H54 (cell line): ENCODE results near the gene PCYT1B.

Experiments used
- DNase-seq: peaks from one replicate; pipeline ENCODE4 v3.0.0; 2011; ENCODE audit warnings: low spot score, mixed read lengths; ENCODE audit not compliant: insufficient read length
- FAIRE-seq: peaks from 3 replicates; lab custom pipeline; 2011; peaks lifted over from hg19 to GRCh38; lab: Jason Lieb, UNC
- POLR2A ChIP-seq: IDR thresholded peaks from 2 replicates; pipeline ENCODE4 v1.6.1; 2011; ENCODE audit warnings: low read depth, mild to moderate bottlenecking, low read length

Gene PCYT1B

DNA sequence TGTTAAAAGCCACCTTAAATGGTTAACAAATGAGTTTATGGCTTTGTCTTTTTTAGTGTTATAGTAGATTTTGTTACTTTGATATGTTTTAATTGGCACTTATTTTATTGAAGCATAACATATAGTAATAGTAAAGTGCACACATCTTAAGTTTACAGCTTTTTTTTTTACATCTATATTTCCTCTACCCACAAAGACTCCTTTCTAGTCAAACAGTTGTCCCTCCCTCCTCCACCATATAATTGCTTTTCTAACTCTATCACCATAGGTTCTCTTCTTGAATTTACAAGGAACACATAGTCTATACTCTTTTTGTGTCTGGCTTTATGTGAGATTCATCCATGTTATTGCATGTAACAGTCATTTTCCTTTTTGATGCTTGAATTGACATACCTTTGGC lies 110.6 kb downstream of the PCYT1B start:
- FAIRE-seq (no peak), DNase-seq (no peak)
- no peak for TF ChIP-seq POLR2A

DNA sequence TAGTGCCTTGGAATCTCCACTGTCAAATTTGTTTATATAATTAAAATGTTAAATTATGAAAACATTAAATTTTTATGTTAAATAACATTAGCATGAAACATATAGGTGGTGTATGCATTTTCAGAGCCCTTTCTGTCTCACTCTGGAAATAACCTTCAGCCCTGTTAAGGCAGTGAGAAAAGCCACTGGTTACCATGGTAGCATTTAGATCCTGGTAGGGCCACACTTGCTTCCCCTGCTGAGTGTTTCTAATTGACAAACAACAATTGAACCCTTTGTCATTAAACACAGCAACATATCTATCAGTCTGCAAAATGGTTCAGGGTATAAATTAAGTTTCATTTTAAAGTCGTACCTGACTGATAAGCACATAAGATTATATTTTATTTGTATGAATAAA lies 118.5 kb downstream of the PCYT1B start:
- no peak for TF ChIP-seq POLR2A
- DNase-seq, result no peak
- FAIRE-seq, result no peak

DNA sequence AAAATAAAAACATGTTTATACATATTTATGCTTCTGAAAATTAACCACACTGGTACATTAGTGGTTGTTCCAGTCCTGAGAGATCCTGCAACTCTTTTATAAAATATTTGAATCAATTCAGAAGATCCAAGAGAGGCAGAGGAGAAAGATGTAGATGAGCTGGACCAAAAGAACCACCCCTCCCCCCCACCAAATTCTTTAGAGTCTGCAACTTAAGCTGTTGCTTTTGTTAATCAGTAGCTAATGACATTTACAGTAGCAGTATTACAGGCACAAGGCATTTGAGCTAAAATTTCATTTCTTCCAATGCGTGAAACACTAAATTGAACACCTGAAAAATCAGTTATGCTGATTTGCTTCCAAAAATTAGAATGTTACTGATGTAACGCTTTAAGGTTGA lies 120.5 kb downstream of the PCYT1B start:
- no peak for FAIRE-seq
- DNase-seq, result no peak
- TF ChIP-seq POLR2A, result no peak

DNA sequence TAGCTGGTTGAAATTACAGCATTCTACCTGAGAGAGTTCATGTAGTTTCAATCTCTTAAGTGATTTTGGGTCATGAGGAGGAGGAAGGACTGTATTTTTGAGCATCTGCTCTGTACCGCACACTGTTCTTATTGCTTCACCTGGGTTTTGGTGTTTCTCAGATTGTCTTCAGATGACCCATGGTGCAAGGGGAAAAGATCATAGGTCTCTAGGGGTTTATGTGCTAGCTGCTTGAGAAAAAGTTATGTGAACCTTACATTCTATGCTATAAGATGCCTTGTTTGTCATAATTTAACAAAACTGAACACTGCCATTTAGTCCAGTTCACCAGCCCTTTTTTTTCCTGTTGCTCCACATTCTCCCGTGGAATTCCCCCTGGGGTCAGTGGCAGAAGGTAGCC lies 121.7 kb downstream of the PCYT1B start:
- no peak for FAIRE-seq
- DNase-seq, result no peak
- TF ChIP-seq POLR2A, result no peak

DNA sequence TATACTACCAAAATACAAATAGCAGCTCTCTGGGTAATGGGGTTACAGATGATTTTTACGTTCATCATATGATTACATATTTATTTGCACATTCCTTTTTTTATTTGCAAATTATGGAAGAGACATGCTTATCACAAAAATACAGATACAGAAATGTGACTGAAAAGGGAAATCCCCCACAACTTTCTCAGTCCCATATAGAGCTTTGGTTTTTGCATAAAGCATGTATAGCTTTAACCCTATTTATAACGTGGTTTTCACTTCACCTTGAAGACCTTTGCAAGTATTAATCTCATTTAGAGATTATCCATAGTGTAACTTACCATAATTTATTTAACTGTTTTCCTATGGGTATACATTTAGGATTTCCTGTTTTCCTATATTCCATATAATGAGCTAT lies 126.7 kb downstream of the PCYT1B start:
- DNase-seq, result no peak
- FAIRE-seq, result no peak
- TF ChIP-seq POLR2A, result no peak

DNA sequence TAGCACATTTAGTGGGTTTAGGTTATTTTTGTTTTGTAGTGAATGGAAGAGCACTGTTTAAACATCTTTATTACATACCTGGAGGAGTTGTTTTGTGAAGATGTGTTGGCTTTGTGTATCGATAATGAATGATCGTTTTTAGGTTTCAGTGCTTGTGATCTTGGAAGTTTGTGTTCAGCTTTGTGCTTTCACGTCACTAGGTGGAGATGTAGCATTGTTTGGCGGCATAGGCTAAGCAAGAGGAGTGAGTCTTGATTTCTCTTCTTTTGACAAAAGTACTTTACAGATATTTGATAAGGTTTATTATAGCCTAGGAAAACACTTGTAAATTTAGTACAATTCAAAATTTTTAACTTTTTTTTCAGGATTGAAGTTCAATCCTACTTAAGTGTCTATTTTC lies 131.7 kb downstream of the PCYT1B start:
- no peak for DNase-seq
- no peak for TF ChIP-seq POLR2A
- FAIRE-seq, result no peak

DNA sequence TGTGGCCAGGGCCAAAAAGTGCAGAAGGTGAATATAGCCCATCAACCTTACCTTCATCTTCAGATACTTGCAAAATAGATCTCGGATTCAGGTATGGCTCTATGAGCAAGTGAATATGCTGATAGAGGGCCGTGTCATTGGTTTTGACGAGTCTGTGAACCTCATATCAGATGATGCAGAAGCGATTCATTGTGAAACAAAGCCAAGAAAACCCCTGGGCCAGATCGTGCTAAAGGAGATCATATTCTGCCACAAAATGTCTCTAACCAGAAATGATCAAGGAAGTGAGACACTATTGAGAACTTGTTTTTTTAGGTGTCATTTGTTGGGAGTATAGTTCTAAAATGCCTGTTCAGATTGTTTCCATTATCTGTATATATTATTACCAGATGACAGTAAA lies 133.7 kb downstream of the PCYT1B start:
- no peak for FAIRE-seq
- DNase-seq, result no peak
- no peak for TF ChIP-seq POLR2A

- FAIRE-seq (no peak), DNase-seq (no peak)
- TF ChIP-seq POLR2A, result no peak
These were observed 138.8 kb downstream of the PCYT1B start for GRCh38 chrX:24508375-24508774.
